ENCODE data around the gene FBXW10B. TPM values are rescaled to one million over a fixed set of nuclear protein-coding genes. Genes with fewer than 3 reads are reported as not detected.

The FBXW10B gene
- total RNA-seq = 0.42 TPM in 2 replicates

GRCh38 chr17:15619331-15620058 is at the start of gene FBXW10B:
Gene FBXW10B, minus strand, starts transcription at chr17:15619704. Its CDS starts 192 bp downstream, at chr17:15619512.

Other genes with a start within 250 kb of the FBXW10B start
- 3.2 and 5.9 TPM in 2 replicates for gene CDRT4, start 152.1 kb downstream of the FBXW10B start, total RNA-seq
- gene TVP23C, start 56.2 kb downstream of the FBXW10B start, total RNA-seq = 4.7 and 6.7 TPM in 2 replicates
- 81.2 and 90.9 TPM in 2 replicates for gene TRIM16, start 64.6 kb upstream of the FBXW10B start, total RNA-seq
- 21.4 and 30.0 TPM in 2 replicates for gene ZNF286A, start 80.0 kb upstream of the FBXW10B start, total RNA-seq
- not detected in 2 replicates for gene TBC1D26, start 112.6 kb upstream of the FBXW10B start, total RNA-seq

Data from airway epithelial cell (primary cell).